ENCODE data around the gene ITGB7. TPM values are rescaled to one million over a fixed set of nuclear protein-coding genes. Genes with fewer than 3 reads are reported as not detected.
A peak's percentile ranks its signal among the peaks of the same experiment; 100 is the strongest.
"Not testable (repeated sequence)": the region's sequence is repeated elsewhere in the genome, so short reads cannot be mapped to it uniquely, and the experiment has no call there.

Gene ITGB7
- total and polyA plus RNA-seq, 9 of the 15 experiments (the other 6 are each of a cell fraction or from before 2014, with no cell fraction given) = 0.06 to 2.0 (median 0.67) TPM

- POLR2A ChIA-PET = interaction anchor here (1.0 kb wide), 1 partner anchor 66 kb away, joined by 4 read pairs; no protein-coding TSS in a partner anchor
- no TSS peak for BruUV-seq (replicated peaks)
- intact Hi-C loops (cut with micrococcal nuclease) (no loop called here), in situ Hi-C loops (cut with MboI) (loop anchor here (10.0 kb wide), 1 partner anchor 140 kb away; no protein-coding TSS in a partner anchor)
- DNase-seq (ENCODE audit: extremely low read depth in 1 of 4, low spot score in 3 of 4) (no peak), FAIRE-seq (no peak), ATAC-seq (no peak)
- no peaks in the 10 kb centered on the region for H3K27me3 ChIP-seq (ENCODE audit: control insufficient read depth in 2 of 2, insufficient read depth in 2 of 2, low read length in 2 of 2)
- peaks cover 31 to 34% of the 10 kb centered on the region in 2 experiments; a peak in 4 of 5 replicates for H3K4me1 ChIP-seq (replicated peaks in 1 of 2; ENCODE audit: control insufficient read depth in 2 of 2, insufficient read depth in 2 of 2, low read length in 2 of 2)
- no peaks in the 10 kb centered on the region for H3K36me3 ChIP-seq (ENCODE audit: control insufficient read depth, insufficient read depth, low read length)
- no peak overlapping the region for H3K4me2 ChIP-seq (ENCODE audit: insufficient read depth, low read length)
- no peaks in the 10 kb centered on the region for H3K9me3 ChIP-seq (replicated peaks; ENCODE audit: control insufficient read depth, insufficient read depth, low read depth, low read length)
- no peaks in the 10 kb centered on the region for H3K79me2 ChIP-seq (ENCODE audit: control insufficient read depth, insufficient read depth, low read length)
- no peak overlapping the region for H2AFZ ChIP-seq (ENCODE audit: low read depth, low read length)
- 100% methylated on average over 1 of the region's 1 CpG for WGBS (ENCODE audit: insufficient coverage, low coverage, missing lambda C conversion rate)
- H4K20me1 ChIP-seq (replicated peaks; ENCODE audit: control insufficient read depth, insufficient read depth, low read length) = no peaks in the 10 kb centered on the region
- CTCF ChIA-PET (ENCODE audit: low intra/inter-chr PET ratio) = no interaction called here
- H3K4me3 ChIP-seq = no peak overlapping the region
- no peak for TF ChIP-seq HDAC6 (IDR thresholded peaks at IDR 0.05; ENCODE audit: low read depth, low read length)
- no peak for TF ChIP-seq MECOM (CRISPR knock-in tag; IDR thresholded peaks at IDR 0.05)
- TF ChIP-seq SPI1 (IDR thresholded peaks at IDR 0.05; ENCODE audit: borderline replicate concordance, low read depth, low read length) = peak; percentile 15; the same call in 1 of the 2 replicates
- no peak overlapping the region for H3K9ac ChIP-seq (ENCODE audit: insufficient read depth in 1 of 2, low read depth in 2 of 2, low read length in 2 of 2)
- no peak overlapping the region for H3K27ac ChIP-seq (ENCODE audit: extremely low read depth, low read depth, low read length)
- H3K9me1 ChIP-seq (ENCODE audit: control insufficient read depth, insufficient read depth, low read length) = no peaks in the 10 kb centered on the region
These were observed 2.7 kb downstream of the ITGB7 start for GRCh38 chr12:53204351-53204750.

GRCh38 chr12:53202316-53202715 is 4.7 kb downstream of the ITGB7 start:
- 73% methylated on average over 7 of the region's 7 CpGs for WGBS (ENCODE audit: insufficient coverage, low coverage, missing lambda C conversion rate)
- in situ Hi-C loops (cut with MboI) = loop anchor here (10.0 kb wide), 1 partner anchor 138 kb away; no protein-coding TSS in a partner anchor
- H4K20me1 ChIP-seq (replicated peaks; ENCODE audit: control insufficient read depth, insufficient read depth, low read length); CTCF ChIA-PET (ENCODE audit: low intra/inter-chr PET ratio); FAIRE-seq; BruUV-seq (replicated peaks); H3K79me2 ChIP-seq (ENCODE audit: control insufficient read depth, insufficient read depth, low read length); H3K27ac ChIP-seq (ENCODE audit: extremely low read depth, low read depth, low read length); H3K9ac ChIP-seq (ENCODE audit: insufficient read depth in 1 of 2, low read depth in 2 of 2, low read length in 2 of 2); DNase-seq (ENCODE audit: extremely low read depth in 1 of 4, low spot score in 3 of 4); H3K9me3 ChIP-seq (replicated peaks; ENCODE audit: control insufficient read depth, insufficient read depth, low read depth, low read length); H3K4me2 ChIP-seq (ENCODE audit: insufficient read depth, low read length); H3K4me3 ChIP-seq; H3K27me3 ChIP-seq (ENCODE audit: control insufficient read depth in 2 of 2, insufficient read depth in 2 of 2, low read length in 2 of 2); H3K36me3 ChIP-seq (ENCODE audit: control insufficient read depth, insufficient read depth, low read length); H3K9me1 ChIP-seq (ENCODE audit: control insufficient read depth, insufficient read depth, low read length); H2AFZ ChIP-seq (ENCODE audit: low read depth, low read length); intact Hi-C loops (cut with micrococcal nuclease); ATAC-seq: not testable (repeated sequence)
- POLR2A ChIA-PET = interaction anchor here (0.8 to 2.5 kb wide), 3 partner anchors 12 to 18 kb away, joined by 3 to 5 read pairs (median 4); no protein-coding TSS in a partner anchor
- H3K4me1 ChIP-seq (replicated peaks in 1 of 2; ENCODE audit: control insufficient read depth in 2 of 2, insufficient read depth in 2 of 2, low read length in 2 of 2) = peaks cover 29 to 35% of the 10 kb centered on the region in 2 experiments; a peak in 4 of 5 replicates
